IMR-90 (cell line): ENCODE data around the gene B3GLCT. TPM values are rescaled to one million over a fixed set of nuclear protein-coding genes. Genes with fewer than 3 reads are reported as not detected.
A peak's percentile ranks its signal among the peaks of the same experiment; 100 is the strongest.

Source experiments
- ATAC-seq: fragments of 200-7000 bp; cut with Tn5 transposase; 2 replicates; pipeline ENCODE4 v1.9.1; 2020; ENCODE audit warnings: low read depth, mild to moderate bottlenecking, moderate library complexity
- BruUV-seq: library from RNA; stranded (reverse); fragments of 400-500 nt; replicated peaks from 2 replicates; lab custom pipeline; 2021; lab: Mats Ljungman, UMichigan
- CTCF ChIA-PET: fragments of 300-600 bp; formaldehyde crosslinking; extraction: SDS; loops from one replicate; lab custom pipeline; 2021; ENCODE audit warnings: antibody characterized with exemption; lab: Yijun Ruan, JAX
- POLR2A ChIA-PET: fragments of 300-600 bp; sonication (Branson Sonifier 250); formaldehyde crosslinking; loops from one replicate; lab custom pipeline; 2022; ENCODE audit warnings: antibody characterized with exemption; ENCODE audit not compliant: unreplicated experiment; lab: Charles Lee
- DNase-seq: peaks from one replicate; pipeline ENCODE4 v3.0.0; 2013
- H2AFZ ChIP-seq: replicated peaks from 2 replicates; pipeline ENCODE3; 2013; ENCODE audit warnings: low read length, mild to moderate bottlenecking; ENCODE audit not compliant: poor library complexity
- H2AK5ac ChIP-seq: 2 replicates; pipeline ENCODE4 v1.6.1; 2013; ENCODE audit warnings: low read depth, low read length, inconsistent platforms
- H2AK9ac ChIP-seq: replicated peaks from 2 replicates; pipeline ENCODE3; 2013; ENCODE audit warnings: mild to moderate bottlenecking, low read depth, low read length, moderate library complexity; ENCODE audit not compliant: poor library complexity
- H2BK120ac ChIP-seq: 2 replicates; pipeline ENCODE4 v1.6.1; 2013; ENCODE audit warnings: low read depth, low read length, inconsistent platforms
- H2BK15ac ChIP-seq: 3 replicates; pipeline ENCODE4 v1.6.1; 2013; ENCODE audit warnings: low read depth, low read length, inconsistent platforms
- H2BK20ac ChIP-seq: 2 replicates; pipeline ENCODE4 v1.6.1; 2013; ENCODE audit warnings: low read depth, mild to moderate bottlenecking, inconsistent platforms, low read length, moderate library complexity
- H2BK5ac ChIP-seq: 2 replicates; pipeline ENCODE4 v1.6.1; 2013; ENCODE audit warnings: mild to moderate bottlenecking, low read depth, low read length, inconsistent platforms; ENCODE audit not compliant: poor library complexity, severe bottlenecking
- H3K14ac ChIP-seq: replicated peaks from 2 replicates; pipeline ENCODE4 v1.6.1; 2013; ENCODE audit warnings: low read depth, low read length, inconsistent platforms
- H3K18ac ChIP-seq: 2 replicates; pipeline ENCODE4 v1.6.1; 2013; ENCODE audit warnings: low read depth, low read length, control low read depth
- H3K23ac ChIP-seq: 2 replicates; pipeline ENCODE4 v1.6.1; 2013; ENCODE audit warnings: low read depth, low read length, inconsistent platforms
- H3K27ac ChIP-seq: 2 replicates; pipeline ENCODE4 v1.5.1; 2013; ENCODE audit warnings: mild to moderate bottlenecking, control low read depth, low read length; ENCODE audit not compliant: insufficient read depth
- H3K27me3 ChIP-seq: 2 replicates; pipeline ENCODE4 v1.6.1; 2013; ENCODE audit warnings: low read length; ENCODE audit not compliant: control insufficient read depth, insufficient read depth
- H3K36me3 ChIP-seq: 2 replicates; pipeline ENCODE4 v1.6.1; 2013; ENCODE audit warnings: low read length, mixed read lengths; ENCODE audit not compliant: control insufficient read depth, insufficient read depth
- H3K4ac ChIP-seq: 2 replicates; pipeline ENCODE4 v1.6.1; 2013; ENCODE audit warnings: low read depth, low read length, inconsistent platforms
- H3K4me1 ChIP-seq: 2 replicates; pipeline ENCODE4 v1.6.1; 2013; ENCODE audit warnings: low read length, mixed read lengths; ENCODE audit not compliant: control insufficient read depth, insufficient read depth
- H3K4me2 ChIP-seq: 2 replicates; pipeline ENCODE4 v1.6.1; 2013; ENCODE audit warnings: low read depth, mild to moderate bottlenecking, control low read depth, low read length, moderate library complexity
- H3K4me3 ChIP-seq: 2 replicates; pipeline ENCODE4 v1.5.1; 2013; ENCODE audit warnings: low read depth, mild to moderate bottlenecking, control low read depth, low read length, moderate library complexity; ENCODE audit not compliant: insufficient read depth
- H3K56ac ChIP-seq: 2 replicates; pipeline ENCODE4 v1.6.1; 2013; ENCODE audit warnings: low read length, inconsistent platforms; ENCODE audit not compliant: insufficient read depth; ENCODE audit errors: extremely low read depth
- H3K79me1 ChIP-seq, 2 experiments: 2 replicates each; pipeline ENCODE4 v1.6.1; 2013; ENCODE audit warnings: low read length in 2 of 2, inconsistent platforms in 1 of 2, low read depth in 1 of 2
- H3K9ac ChIP-seq: 2 replicates; pipeline ENCODE4 v1.6.1; 2013; ENCODE audit warnings: low read depth, low read length, control low read depth
- H3K9me1 ChIP-seq: 2 replicates; pipeline ENCODE4 v1.6.1; 2013; ENCODE audit warnings: low read length, inconsistent platforms; ENCODE audit not compliant: insufficient read depth
- H3K9me3 ChIP-seq: 2 replicates; pipeline ENCODE4 v1.6.1; 2013; ENCODE audit warnings: low read length; ENCODE audit not compliant: control insufficient read depth, insufficient read depth
- H4K20me1 ChIP-seq: 2 replicates; pipeline ENCODE4 v1.6.1; 2013; ENCODE audit warnings: low read length, inconsistent platforms; ENCODE audit not compliant: insufficient read depth
- H4K5ac ChIP-seq: 2 replicates; pipeline ENCODE4 v1.6.1; 2013; ENCODE audit warnings: mild to moderate bottlenecking, low read depth, low read length, control low read depth
- H4K8ac ChIP-seq, 2 experiments: 2 replicates each; pipeline ENCODE4 v1.6.1; 2013; ENCODE audit warnings: low read depth in 2 of 2, low read length in 2 of 2, control low read depth in 1 of 2, inconsistent platforms in 1 of 2
- H4K91ac ChIP-seq: 2 replicates; pipeline ENCODE4 v1.6.1; 2013; ENCODE audit warnings: low read depth, low read length, inconsistent platforms; ENCODE audit not compliant: insufficient read depth
- CEBPB ChIP-seq: IDR thresholded peaks from 2 replicates; pipeline ENCODE4 v1.6.1; 2012; ENCODE audit warnings: low read depth, low read length, improper control_type of control experiment
- ELK1 ChIP-seq: fragments of 150-350 bp; IDR thresholded peaks from 2 replicates; pipeline ENCODE4 v1.6.1; 2016; ENCODE audit warnings: low read depth, mild to moderate bottlenecking, low read length, moderate library complexity, borderline replicate concordance
- MAFK ChIP-seq: IDR thresholded peaks from 2 replicates; pipeline ENCODE4 v1.6.1; 2012; ENCODE audit warnings: low read depth, low read length, improper control_type of control experiment
- POLR2A ChIP-seq: IDR thresholded peaks from 2 replicates; pipeline ENCODE4 v1.6.1; 2012; ENCODE audit warnings: mild to moderate bottlenecking, low read depth, low read length
- RFX5 ChIP-seq: IDR thresholded peaks from 2 replicates; pipeline ENCODE4 v1.8.0; 2012; ENCODE audit warnings: low read depth, mild to moderate bottlenecking, low read length, moderate library complexity
- WGBS, 2 experiments: methylation state at CpG; one replicate each; pipeline versions ENCODE4 v1.1.5 to v1.1.7; 2013; ENCODE audit warnings: missing lambda C conversion rate in 2 of 2; ENCODE audit not compliant: insufficient read length in 1 of 2; ENCODE audit errors: extremely low coverage in 2 of 2; 5-methylcytosine and 5-hydroxymethylcytosine counted together
- dilution Hi-C: fragments of 300-500 bp; cut with HindIII; formaldehyde crosslinking; loops from one replicate; pipeline ENCODE4 v1.14.3; 2018; ENCODE audit warnings: low sequenced_read_pairs; ENCODE audit not compliant: unreplicated experiment
- in situ Hi-C: fragments of 300-500 bp; cut with MboI; formaldehyde crosslinking; loops from 3 replicates; pipeline ENCODE4 v1.14.3; 2019; ENCODE audit warnings: low sequenced_read_pairs, inconsistent platforms, mixed read lengths
- intact Hi-C: fragments of 100-400 bp; cut with micrococcal nuclease; formaldehyde crosslinking; loops from 2 replicates; pipeline ENCODE4 v1.10.0; 2022
- polyA plus RNA-seq, 3 experiments: library from polyadenylated mRNA; depleted of rRNA; stranded (reverse); fragments of >200 nt; gene quantifications; 2 replicates each; pipeline ENCODE4 v1.2.3, GENCODE V29; 2012; ENCODE audit warnings: low replicate concordance in 1 of 3
- total RNA-seq: library from RNA; depleted of rRNA; stranded (reverse); fragments of >200 nt; gene quantifications from 2 replicates; pipeline ENCODE4 v1.2.3, GENCODE V29; 2012

The B3GLCT gene
- total and polyA plus RNA-seq, 2 of the 4 experiments (the other 2 are of a cell fraction): 2.0 to 4.5 TPM

GRCh38 chr13:31242916-31243315, 43.1 kb downstream of the B3GLCT start:
- no peak overlapping the region for H3K18ac ChIP-seq
- H3K4ac ChIP-seq: no peak overlapping the region
- no peak overlapping the region for H3K4me3 ChIP-seq
- no peak overlapping the region for H4K8ac ChIP-seq
- TF ChIP-seq CEBPB (peak; percentile 48; the same call in 1 of the 2 replicates), RFX5 (no peak), POLR2A (no peak), ELK1 (no peak), MAFK (no peak)
- H2BK5ac ChIP-seq: no peak overlapping the region
- no peak overlapping the region for H3K56ac ChIP-seq
- no peaks in the 10 kb centered on the region for H3K9me1 ChIP-seq
- no peaks in the 10 kb centered on the region for H3K9me3 ChIP-seq
- DNase-seq (peak; percentile 32), ATAC-seq (peak; percentile 53)
- intact Hi-C loops: no loop called here
- H3K4me1 ChIP-seq: no peaks in the 10 kb centered on the region
- H2BK15ac ChIP-seq: no peak overlapping the region
- CTCF ChIA-PET: interaction anchor here (1.3 kb wide), 1 partner anchor 69 kb away, joined by 3 read pairs; no protein-coding TSS in a partner anchor
- H3K79me1 ChIP-seq: no peaks in the 10 kb centered on the region
- H4K91ac ChIP-seq: no peak overlapping the region
- no peak overlapping the region for H2AFZ ChIP-seq
- no CpG with 5 or more reads among the region's 1 CpG for WGBS, 2 experiments
- no TSS peak for BruUV-seq
- no peak overlapping the region for H3K4me2 ChIP-seq
- no peak overlapping the region for H3K14ac ChIP-seq
- no peaks in the 10 kb centered on the region for H3K27me3 ChIP-seq
- POLR2A ChIA-PET: no interaction called here
- no peak overlapping the region for H2BK20ac ChIP-seq
- no peak overlapping the region for H2AK9ac ChIP-seq
- no peak overlapping the region for H3K9ac ChIP-seq
- H4K5ac ChIP-seq: no peak overlapping the region
- in situ Hi-C loops: loop anchor here (25.0 kb wide), 1 partner anchor 494 kb away; the partner anchor contains the start of gene RXFP2
- no peak overlapping the region for H3K23ac ChIP-seq
- no peaks in the 10 kb centered on the region for H3K36me3 ChIP-seq
- H4K20me1 ChIP-seq: no peaks in the 10 kb centered on the region
- H3K27ac ChIP-seq: no peak overlapping the region
- no peak overlapping the region for H2AK5ac ChIP-seq
- H2BK120ac ChIP-seq: no peak overlapping the region
- dilution Hi-C loops: no loop called here
